Stomach smooth muscle (tissue), 2 donors: Measurements from ENCODE around the gene DLG3.

Experiments
- H3K27ac ChIP-seq: one replicate; pipeline ENCODE4 v1.7.0; 2013; ENCODE audit warnings: mild to moderate bottlenecking, low read length, inconsistent platforms
- H3K27me3 ChIP-seq, 2 donors: one replicate each; pipeline ENCODE4 v1.7.0; 2013; ENCODE audit warnings: low read length in 2 of 2; ENCODE audit not compliant: insufficient read depth in 2 of 2, control insufficient read depth in 1 of 2
- H3K36me3 ChIP-seq, 2 donors: one replicate each; pipeline ENCODE4 v1.7.0; 2013; ENCODE audit warnings: low read length in 2 of 2; ENCODE audit not compliant: control insufficient read depth in 2 of 2, insufficient read depth in 2 of 2
- H3K4me1 ChIP-seq: one replicate; pipeline ENCODE4 v1.7.0; 2013; ENCODE audit warnings: low read length; ENCODE audit not compliant: control insufficient read depth, insufficient read depth
- H3K4me3 ChIP-seq, 2 donors: one replicate each; pipeline ENCODE4 v1.7.0; 2013; ENCODE audit warnings: low read length in 2 of 2
- H3K9ac ChIP-seq, 2 donors: one replicate each; pipeline ENCODE4 v1.7.0; 2013; ENCODE audit warnings: low read length in 2 of 2, mild to moderate bottlenecking in 1 of 2
- H3K9me3 ChIP-seq, 2 donors: one replicate each; pipeline ENCODE4 v1.7.0; 2013; ENCODE audit warnings: low read length in 2 of 2; ENCODE audit not compliant: control insufficient read depth in 2 of 2
- donor health status: healthy.
- donor health status: Pancreatic carcinoma.

DLG3 gene

GRCh38 chrX:70426286-70427278 lies 18.1 kb upstream of the DLG3 start:
- Histone ChIP-seq H3K4me3 (no peak overlapping the region), H3K27ac (no peak overlapping the region), H3K27me3 (peaks cover 0 to 37% of the 10 kb centered on the region in 2 donors), H3K9ac (no peak overlapping the region), H3K4me1 (no peaks in the 10 kb centered on the region), H3K36me3 (no peaks in the 10 kb centered on the region), H3K9me3 (no peaks in the 10 kb centered on the region)

- H3K9ac ChIP-seq, result no peak overlapping the region
- no peak overlapping the region for H3K27ac ChIP-seq
- H3K9me3 ChIP-seq, result no peaks in the 10 kb centered on the region
- peaks cover 0 to 33% of the 10 kb centered on the region in 2 donors for H3K27me3 ChIP-seq
- no peak overlapping the region for H3K4me3 ChIP-seq
- H3K36me3 ChIP-seq, result no peaks in the 10 kb centered on the region
- no peaks in the 10 kb centered on the region for H3K4me1 ChIP-seq
Observed at GRCh38 chrX:70427365-70427764, 17.3 kb upstream of the DLG3 start.

- Histone ChIP-seq H3K36me3 (no peaks in the 10 kb centered on the region), H3K27ac (no peak overlapping the region), H3K4me3 (no peak overlapping the region), H3K9me3 (no peaks in the 10 kb centered on the region), H3K9ac (no peak overlapping the region), H3K4me1 (peaks cover 7% of the 10 kb centered on the region), H3K27me3 (peaks cover 0 to 21% of the 10 kb centered on the region in 2 donors)
Observed at GRCh38 chrX:70429759-70430158, 14.9 kb upstream of the DLG3 start.

- Histone ChIP-seq H3K27ac (no peak overlapping the region), H3K36me3 (no peaks in the 10 kb centered on the region), H3K9ac (peak overlapping the region in 1 of 2 donors; percentile 29), H3K4me1 (peaks cover 10% of the 10 kb centered on the region), H3K27me3 (peaks cover 0 to 25% of the 10 kb centered on the region in 2 donors), H3K9me3 (no peaks in the 10 kb centered on the region), H3K4me3 (peak overlapping the region; percentile 84)
Observed at GRCh38 chrX:70432936-70433847, 11.4 kb upstream of the DLG3 start.

- H3K4me3 ChIP-seq, result peak overlapping the region; percentile 84
- peaks cover 0 to 21% of the 10 kb centered on the region in 2 donors for H3K27me3 ChIP-seq
- peak overlapping the region; percentile 67 to 82 for H3K9ac ChIP-seq
- H3K4me1 ChIP-seq, result peaks cover 10% of the 10 kb centered on the region
- H3K9me3 ChIP-seq, result no peaks in the 10 kb centered on the region
- H3K36me3 ChIP-seq, result no peaks in the 10 kb centered on the region
- H3K27ac ChIP-seq, result peak overlapping the region; percentile 49
Observed at GRCh38 chrX:70433848-70434351, 10.7 kb upstream of the DLG3 start.

- peak overlapping the region; percentile 84 for H3K4me3 ChIP-seq
- peak overlapping the region; percentile 67 to 82 for H3K9ac ChIP-seq
- H3K9me3 ChIP-seq, result no peaks in the 10 kb centered on the region
- H3K27me3 ChIP-seq, result peaks cover 0 to 23% of the 10 kb centered on the region in 2 donors
- H3K27ac ChIP-seq, result peak overlapping the region; percentile 49
- no peaks in the 10 kb centered on the region for H3K36me3 ChIP-seq
- H3K4me1 ChIP-seq, result peaks cover 10% of the 10 kb centered on the region
Observed at GRCh38 chrX:70434352-70434866, 10.2 kb upstream of the DLG3 start.

- Histone ChIP-seq H3K4me1 (peaks cover 10% of the 10 kb centered on the region), H3K4me3 (peak overlapping the region; percentile 84), H3K9me3 (no peaks in the 10 kb centered on the region), H3K36me3 (no peaks in the 10 kb centered on the region), H3K9ac (peak overlapping the region; percentile 21 to 28), H3K27ac (peak overlapping the region; percentile 24), H3K27me3 (peaks cover 0 to 19% of the 10 kb centered on the region in 2 donors)
Observed at GRCh38 chrX:70434914-70435586, 9.6 kb upstream of the DLG3 start.

GRCh38 chrX:70436343-70436742 lies 8.3 kb upstream of the DLG3 start:
- H3K4me3 ChIP-seq, result no peak overlapping the region
- no peak overlapping the region for H3K27ac ChIP-seq
- H3K9me3 ChIP-seq, result no peaks in the 10 kb centered on the region
- H3K36me3 ChIP-seq, result no peaks in the 10 kb centered on the region
- H3K4me1 ChIP-seq, result peaks cover 10% of the 10 kb centered on the region
- no peak overlapping the region for H3K9ac ChIP-seq
- peaks cover 0 to 19% of the 10 kb centered on the region in 2 donors for H3K27me3 ChIP-seq

- Histone ChIP-seq H3K27ac (no peak overlapping the region), H3K36me3 (no peaks in the 10 kb centered on the region), H3K9me3 (no peaks in the 10 kb centered on the region), H3K4me1 (peaks cover 10% of the 10 kb centered on the region), H3K9ac (no peak overlapping the region), H3K4me3 (no peak overlapping the region), H3K27me3 (peaks cover 0 to 21% of the 10 kb centered on the region in 2 donors)
Observed at GRCh38 chrX:70437011-70437410, 7.6 kb upstream of the DLG3 start.
